Tibial nerve (tissue), 4 donors: ENCODE measurements around the gene LPO. TPM values are rescaled to one million over a fixed set of nuclear protein-coding genes. Genes with fewer than 3 reads are reported as not detected.

Experiments used
- DNase-seq, 2 donors: peaks; one replicate each; pipeline ENCODE4 v3.0.0-alpha.2; 2019; ENCODE audit warnings: low spot score in 2 of 2
- H3K27ac ChIP-seq, 4 donors: fragments of 200-600 bp; sonication (generic) in 3 of 4; one replicate each; pipeline ENCODE4 v1.5.1; 2017 to 2019; ENCODE audit warnings: mild to moderate bottlenecking in 1 of 4
- H3K27me3 ChIP-seq, 2 donors: fragments of 200-600 bp; sonication (generic) in 1 of 2; one replicate each; pipeline versions ENCODE4 v1.5.1 to v1.6.0; 2017 to 2019
- H3K36me3 ChIP-seq, 3 donors: fragments of 200-600 bp; sonication (generic); one replicate each; pipeline ENCODE4 v1.5.1; 2018 to 2019
- H3K4me1 ChIP-seq, 4 donors: fragments of 200-600 bp; sonication (generic) in 3 of 4; one replicate each; pipeline ENCODE4 v1.5.1; 2017 to 2019
- H3K4me3 ChIP-seq, 4 donors: fragments of 200-600 bp; sonication (generic) in 3 of 4; one replicate each; pipeline ENCODE4 v1.5.1; 2017 to 2019; ENCODE audit warnings: mild to moderate bottlenecking in 1 of 4, moderate library complexity in 1 of 4
- H3K9me3 ChIP-seq, 4 donors: fragments of 200-600 bp; sonication (generic) in 3 of 4; one replicate each; pipeline ENCODE4 v1.5.1; 2017 to 2019
- EP300 ChIP-seq, 2 donors: sonication (generic); formaldehyde crosslinking; IDR thresholded peaks; one replicate each; pipeline ENCODE4 v1.6.1; 2017; ENCODE audit warnings: antibody characterized with exemption in 2 of 2, mild to moderate bottlenecking in 1 of 2
- POLR2A ChIP-seq, 2 donors: fragments of 450-650 bp; IDR thresholded peaks; one replicate each; pipeline ENCODE4 v1.6.1; 2017; ENCODE audit warnings: antibody characterized with exemption in 2 of 2, mild to moderate bottlenecking in 2 of 2, moderate library complexity in 2 of 2
- WGBS, 2 donors: methylation state at CpG; one replicate each; pipeline ENCODE4 v1.1.5; 2018; 5-methylcytosine and 5-hydroxymethylcytosine counted together
- total RNA-seq, 4 donors: library from RNA; depleted of rRNA; stranded (reverse); fragments of >200 nt; gene quantifications; one replicate each; pipeline ENCODE4 v1.1.0, GENCODE V29; 2016
- TF ChIP-seq, protein P1 (sequence below), 5 experiments: fragments of 200-600 bp in 3 of 5; fragments of 450-650 bp in 2 of 5; sonication (generic) in 3 of 5; IDR thresholded peaks; one replicate each; pipeline ENCODE4 v1.5.1; 2016 to 2019; ENCODE audit warnings: antibody characterized with exemption in 5 of 5, mild to moderate bottlenecking in 3 of 5, moderate library complexity in 2 of 5

LPO gene
- total RNA-seq, 4 donors from 2014 or later, result not detected

DNA sequence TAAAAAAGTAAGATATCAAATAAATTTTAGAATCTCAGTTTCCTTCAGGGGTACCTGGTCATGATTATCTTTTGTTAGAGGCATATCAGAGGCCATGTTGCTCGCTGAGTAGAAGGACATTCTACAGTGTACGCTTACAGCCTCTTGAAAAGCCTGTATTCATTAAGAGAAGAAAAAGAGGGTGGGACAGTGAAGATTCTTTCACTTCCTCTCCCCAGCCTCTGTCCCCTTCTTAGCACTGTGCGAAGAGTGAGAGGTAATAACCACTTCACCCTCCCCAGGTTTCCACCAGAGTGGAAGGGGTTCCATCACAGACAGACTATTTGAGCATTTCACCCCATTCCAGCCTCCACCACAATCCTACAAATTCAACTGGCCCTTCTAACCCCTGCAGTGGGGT, 4.8 kb upstream of the LPO start:
- H3K4me3 ChIP-seq, result no peak overlapping the region
- TF ChIP-seq POLR2A (IDR thresholded peaks at IDR 0.05), result no peak
- TF ChIP-seq, protein P1, sequence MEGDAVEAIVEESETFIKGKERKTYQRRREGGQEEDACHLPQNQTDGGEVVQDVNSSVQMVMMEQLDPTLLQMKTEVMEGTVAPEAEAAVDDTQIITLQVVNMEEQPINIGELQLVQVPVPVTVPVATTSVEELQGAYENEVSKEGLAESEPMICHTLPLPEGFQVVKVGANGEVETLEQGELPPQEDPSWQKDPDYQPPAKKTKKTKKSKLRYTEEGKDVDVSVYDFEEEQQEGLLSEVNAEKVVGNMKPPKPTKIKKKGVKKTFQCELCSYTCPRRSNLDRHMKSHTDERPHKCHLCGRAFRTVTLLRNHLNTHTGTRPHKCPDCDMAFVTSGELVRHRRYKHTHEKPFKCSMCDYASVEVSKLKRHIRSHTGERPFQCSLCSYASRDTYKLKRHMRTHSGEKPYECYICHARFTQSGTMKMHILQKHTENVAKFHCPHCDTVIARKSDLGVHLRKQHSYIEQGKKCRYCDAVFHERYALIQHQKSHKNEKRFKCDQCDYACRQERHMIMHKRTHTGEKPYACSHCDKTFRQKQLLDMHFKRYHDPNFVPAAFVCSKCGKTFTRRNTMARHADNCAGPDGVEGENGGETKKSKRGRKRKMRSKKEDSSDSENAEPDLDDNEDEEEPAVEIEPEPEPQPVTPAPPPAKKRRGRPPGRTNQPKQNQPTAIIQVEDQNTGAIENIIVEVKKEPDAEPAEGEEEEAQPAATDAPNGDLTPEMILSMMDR (IDR thresholded peaks at IDR 0.05), result no peak
- TF ChIP-seq EP300 (IDR thresholded peaks at IDR 0.05), result no peak
- no peak overlapping the region for H3K27ac ChIP-seq
- 38 to 59% methylated on average over 3 of the region's 3 CpGs for WGBS, 2 donors
- DNase-seq, result no peak
- H3K4me1 ChIP-seq, result no peaks in the 10 kb centered on the region
- H3K36me3 ChIP-seq, result no peaks in the 10 kb centered on the region
- H3K27me3 ChIP-seq, result peaks cover 0 to 61% of the 10 kb centered on the region in 2 donors
- H3K9me3 ChIP-seq, result no peaks in the 10 kb centered on the region

DNA sequence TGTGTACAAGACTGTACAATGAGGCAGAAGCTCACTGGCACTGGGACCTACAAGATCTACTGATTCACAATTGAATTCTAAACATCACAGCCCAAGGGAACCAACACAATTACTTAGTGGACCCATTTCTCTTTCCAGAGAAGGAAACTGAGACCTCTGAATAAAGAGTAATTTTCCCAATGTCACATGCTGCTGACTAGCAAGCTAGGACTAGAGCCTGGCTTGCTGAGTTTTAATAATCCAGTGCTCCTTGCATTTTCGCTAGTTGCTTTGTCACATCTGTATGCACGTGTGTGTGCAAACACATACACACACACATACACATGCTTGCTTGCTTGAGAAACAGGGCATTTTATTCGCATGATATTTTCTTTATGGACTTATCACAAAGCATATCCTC, 3.9 kb upstream of the LPO start:
- Histone ChIP-seq H3K4me1 (no peaks in the 10 kb centered on the region), H3K27me3 (peaks cover 0 to 68% of the 10 kb centered on the region in 2 donors), H3K27ac (no peak overlapping the region), H3K9me3 (no peaks in the 10 kb centered on the region), H3K4me3 (no peak overlapping the region), H3K36me3 (no peaks in the 10 kb centered on the region)
- 74 to 83% methylated on average over 3 of the region's 3 CpGs for WGBS, 2 donors
- no peak for DNase-seq
- no peak for TF ChIP-seq POLR2A (IDR thresholded peaks at IDR 0.05)
- TF ChIP-seq, protein P1 (IDR thresholded peaks at IDR 0.05), result no peak
- TF ChIP-seq EP300 (IDR thresholded peaks at IDR 0.05), result no peak

DNA sequence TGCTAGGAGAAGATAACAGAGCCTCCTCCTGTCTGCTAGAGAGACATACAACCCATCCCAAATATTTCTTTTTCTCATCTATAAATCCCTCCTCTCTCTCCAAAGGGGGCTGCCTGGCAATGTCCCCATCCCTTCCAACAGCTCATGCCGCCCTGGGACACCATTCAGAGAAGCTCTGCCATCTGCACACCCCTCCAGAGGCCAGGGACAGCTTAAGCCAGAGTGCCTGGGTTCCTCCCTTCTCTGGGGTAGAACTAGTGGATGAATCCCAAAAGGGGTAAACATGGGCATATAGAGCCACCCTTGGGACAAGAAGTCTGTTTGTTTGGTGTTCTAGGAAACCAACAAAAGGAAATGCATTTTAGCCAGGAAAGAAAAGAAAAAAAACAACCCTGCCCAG, 2.6 kb upstream of the LPO start:
- TF ChIP-seq, protein P1 (IDR thresholded peaks at IDR 0.05), result no peak
- TF ChIP-seq POLR2A (IDR thresholded peaks at IDR 0.05) (no peak), EP300 (IDR thresholded peaks at IDR 0.05) (no peak)
- H3K9me3 ChIP-seq, result no peaks in the 10 kb centered on the region
- no peak for DNase-seq
- H3K4me1 ChIP-seq, result no peaks in the 10 kb centered on the region
- no peak overlapping the region for H3K4me3 ChIP-seq
- peaks cover 0 to 70% of the 10 kb centered on the region in 2 donors for H3K27me3 ChIP-seq
- 50 to 74% methylated on average over 1 of the region's 1 CpG for WGBS, 2 donors
- no peaks in the 10 kb centered on the region for H3K36me3 ChIP-seq
- no peak overlapping the region for H3K27ac ChIP-seq

DNA sequence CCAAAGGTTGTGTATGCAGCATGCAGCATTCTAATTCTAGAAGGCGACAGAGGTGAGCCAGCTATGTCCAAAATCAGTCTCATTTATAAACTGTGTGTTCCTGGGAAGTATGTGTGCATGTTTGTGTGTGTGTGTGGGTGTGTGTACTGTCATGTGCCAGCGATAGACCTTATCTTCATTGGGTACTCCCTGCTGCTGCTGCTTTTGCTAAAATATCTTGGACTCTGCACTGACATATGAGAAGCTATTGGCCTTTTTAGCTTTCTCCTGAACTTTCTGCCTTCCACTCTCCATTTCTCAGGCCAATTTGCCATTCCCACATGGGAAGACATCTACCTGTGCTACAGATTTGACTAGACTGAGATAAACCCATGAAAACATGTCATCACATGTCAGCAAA, 2.0 kb upstream of the LPO start:
- Histone ChIP-seq H3K9me3 (no peaks in the 10 kb centered on the region), H3K4me3 (no peak overlapping the region), H3K27me3 (peaks cover 0 to 74% of the 10 kb centered on the region in 2 donors), H3K4me1 (no peaks in the 10 kb centered on the region), H3K36me3 (no peaks in the 10 kb centered on the region), H3K27ac (no peak overlapping the region)
- TF ChIP-seq POLR2A (IDR thresholded peaks at IDR 0.05), result no peak
- TF ChIP-seq, protein P1 (IDR thresholded peaks at IDR 0.05), result no peak
- no peak for TF ChIP-seq EP300 (IDR thresholded peaks at IDR 0.05)
- 78 to 85% methylated on average over 2 of the region's 2 CpGs for WGBS, 2 donors
- no peak for DNase-seq

DNA sequence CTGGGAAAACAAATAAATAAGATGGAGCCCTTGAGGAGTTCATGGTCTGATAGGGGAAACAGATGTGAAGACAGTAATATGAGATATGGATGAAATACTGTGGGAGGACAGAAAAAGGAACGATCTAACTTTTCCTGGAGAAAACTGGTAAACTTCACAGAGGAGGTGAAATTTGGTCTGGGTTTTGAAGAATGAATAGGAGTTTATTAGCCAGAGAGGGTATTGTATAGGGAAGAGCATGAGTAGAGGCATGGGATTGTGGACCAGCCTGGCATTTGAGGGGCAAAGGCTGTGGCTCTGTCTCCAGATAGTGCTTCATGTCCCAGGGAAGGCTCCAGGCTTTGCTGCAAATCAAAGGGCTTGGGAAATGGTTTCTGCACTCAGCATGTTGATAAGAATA, 1.6 kb downstream of the LPO start:
- no peak for TF ChIP-seq POLR2A (IDR thresholded peaks at IDR 0.05)
- no peak for TF ChIP-seq EP300 (IDR thresholded peaks at IDR 0.05)
- WGBS, 2 donors, result 68 to 81% methylated on average over 1 of the region's 1 CpG
- Histone ChIP-seq H3K27ac (no peak overlapping the region), H3K9me3 (no peaks in the 10 kb centered on the region), H3K4me1 (no peaks in the 10 kb centered on the region), H3K4me3 (no peak overlapping the region), H3K27me3 (peaks cover 0 to 72% of the 10 kb centered on the region in 2 donors), H3K36me3 (no peaks in the 10 kb centered on the region)
- DNase-seq, result no peak
